ENCODE measurements around the gene FCGR2B.
"Not testable (repeated sequence)": the region's sequence is repeated elsewhere in the genome, so short reads cannot be mapped to it uniquely, and the experiment has no call there.

DNA sequence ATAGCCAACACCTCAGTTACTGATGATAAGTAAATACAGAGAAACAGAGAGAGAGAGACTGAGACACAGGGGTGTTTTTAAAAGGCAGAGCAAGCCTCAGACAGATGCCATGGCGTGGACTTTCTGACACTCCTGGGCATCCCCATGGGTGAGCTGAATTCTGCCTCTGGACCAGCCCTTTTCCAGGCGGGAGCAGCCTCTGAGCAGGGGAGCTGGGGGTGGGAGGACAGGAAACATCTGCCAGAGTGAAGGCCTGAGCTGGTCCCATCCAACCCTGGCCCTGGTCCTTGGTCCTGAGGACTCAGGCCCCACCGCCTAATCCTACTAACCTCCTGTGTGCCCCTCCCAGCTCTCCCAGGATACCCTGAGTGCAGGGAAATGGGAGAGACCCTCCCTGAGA, 12.0 kb downstream of the FCGR2B start:
- TF ChIP-seq, protein P1, sequence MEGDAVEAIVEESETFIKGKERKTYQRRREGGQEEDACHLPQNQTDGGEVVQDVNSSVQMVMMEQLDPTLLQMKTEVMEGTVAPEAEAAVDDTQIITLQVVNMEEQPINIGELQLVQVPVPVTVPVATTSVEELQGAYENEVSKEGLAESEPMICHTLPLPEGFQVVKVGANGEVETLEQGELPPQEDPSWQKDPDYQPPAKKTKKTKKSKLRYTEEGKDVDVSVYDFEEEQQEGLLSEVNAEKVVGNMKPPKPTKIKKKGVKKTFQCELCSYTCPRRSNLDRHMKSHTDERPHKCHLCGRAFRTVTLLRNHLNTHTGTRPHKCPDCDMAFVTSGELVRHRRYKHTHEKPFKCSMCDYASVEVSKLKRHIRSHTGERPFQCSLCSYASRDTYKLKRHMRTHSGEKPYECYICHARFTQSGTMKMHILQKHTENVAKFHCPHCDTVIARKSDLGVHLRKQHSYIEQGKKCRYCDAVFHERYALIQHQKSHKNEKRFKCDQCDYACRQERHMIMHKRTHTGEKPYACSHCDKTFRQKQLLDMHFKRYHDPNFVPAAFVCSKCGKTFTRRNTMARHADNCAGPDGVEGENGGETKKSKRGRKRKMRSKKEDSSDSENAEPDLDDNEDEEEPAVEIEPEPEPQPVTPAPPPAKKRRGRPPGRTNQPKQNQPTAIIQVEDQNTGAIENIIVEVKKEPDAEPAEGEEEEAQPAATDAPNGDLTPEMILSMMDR (IDR thresholded peaks at IDR 0.05; ENCODE audit: poor library complexity), result not testable (repeated sequence)
- not testable (repeated sequence) for TF ChIP-seq EZH2 (IDR thresholded peaks at IDR 0.05; ENCODE audit: borderline replicate concordance)

Data from hepatocyte (in vitro differentiated cells).